Measurements from ENCODE around the gene SGCG. TPM values are rescaled to one million over a fixed set of nuclear protein-coding genes. Genes with fewer than 3 reads are reported as not detected.

Gene SGCG
- total and polyA plus RNA-seq, 9 donors: 0.15 to 2.6 (median 1.1) TPM; not detected in 5

DNA sequence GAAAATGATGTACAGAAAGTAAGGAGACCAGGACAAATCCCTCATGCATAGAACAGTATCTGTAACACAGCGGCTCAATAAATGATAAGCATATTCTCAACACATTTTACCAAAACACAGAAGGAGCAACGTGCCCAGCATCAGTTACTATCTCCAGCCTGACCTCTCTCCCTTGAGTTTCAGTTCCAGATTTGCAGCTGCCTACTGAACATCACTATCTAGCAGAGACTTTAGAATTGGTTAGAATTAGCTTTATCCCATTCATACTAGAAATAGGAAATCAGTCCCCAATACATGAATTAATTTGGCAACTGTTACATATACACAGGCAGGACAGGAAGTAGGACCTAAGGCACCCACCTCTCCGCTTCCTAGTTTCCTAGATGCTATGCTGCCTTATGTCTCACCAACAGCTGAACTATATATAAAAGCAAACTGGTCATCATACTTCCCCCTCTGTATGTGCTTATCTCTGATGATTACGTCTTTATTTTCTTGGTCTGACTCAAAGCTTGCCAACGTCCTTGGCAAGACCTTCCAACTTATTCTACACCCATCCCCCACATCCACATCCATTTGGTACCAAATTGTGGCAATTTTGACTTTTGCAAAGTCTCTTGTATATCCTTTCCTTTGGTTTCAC, 191.6 kb downstream of the SGCG start:
- intact Hi-C loops (cut with DNase I): no loop called here
- H3K27ac ChIP-seq: no peak overlapping the region
- no peak for DNase-seq
- TF ChIP-seq POLR2A (IDR thresholded peaks at IDR 0.05) (no peak), EP300 (IDR thresholded peaks at IDR 0.05) (no peak)
- TF ChIP-seq, protein P1, sequence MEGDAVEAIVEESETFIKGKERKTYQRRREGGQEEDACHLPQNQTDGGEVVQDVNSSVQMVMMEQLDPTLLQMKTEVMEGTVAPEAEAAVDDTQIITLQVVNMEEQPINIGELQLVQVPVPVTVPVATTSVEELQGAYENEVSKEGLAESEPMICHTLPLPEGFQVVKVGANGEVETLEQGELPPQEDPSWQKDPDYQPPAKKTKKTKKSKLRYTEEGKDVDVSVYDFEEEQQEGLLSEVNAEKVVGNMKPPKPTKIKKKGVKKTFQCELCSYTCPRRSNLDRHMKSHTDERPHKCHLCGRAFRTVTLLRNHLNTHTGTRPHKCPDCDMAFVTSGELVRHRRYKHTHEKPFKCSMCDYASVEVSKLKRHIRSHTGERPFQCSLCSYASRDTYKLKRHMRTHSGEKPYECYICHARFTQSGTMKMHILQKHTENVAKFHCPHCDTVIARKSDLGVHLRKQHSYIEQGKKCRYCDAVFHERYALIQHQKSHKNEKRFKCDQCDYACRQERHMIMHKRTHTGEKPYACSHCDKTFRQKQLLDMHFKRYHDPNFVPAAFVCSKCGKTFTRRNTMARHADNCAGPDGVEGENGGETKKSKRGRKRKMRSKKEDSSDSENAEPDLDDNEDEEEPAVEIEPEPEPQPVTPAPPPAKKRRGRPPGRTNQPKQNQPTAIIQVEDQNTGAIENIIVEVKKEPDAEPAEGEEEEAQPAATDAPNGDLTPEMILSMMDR (IDR thresholded peaks at IDR 0.05): no peak
- no peaks in the 10 kb centered on the region for H3K27me3 ChIP-seq
- no peaks in the 10 kb centered on the region for H3K36me3 ChIP-seq
- WGBS, 3 donors: 33 to 37% (median 35%) methylated on average over 5 of the region's 5 CpGs
- no peaks in the 10 kb centered on the region for H3K9me3 ChIP-seq
- peaks cover 11% of the 10 kb centered on the region for H3K4me1 ChIP-seq (ENCODE audit: insufficient read depth)
- no peak overlapping the region for H3K4me3 ChIP-seq

Small RNA genes lying within 50 kb of the gene (small RNA-seq; reads per million reads assigned to genes)
- gene RNU6-58P (not detected), gene RNY3P4 (not detected)
